Mucosa of descending colon (tissue), 3 donors: ENCODE results near the gene GOLGA6L25. TPM values are rescaled to one million over a fixed set of nuclear protein-coding genes. Genes with fewer than 3 reads are reported as not detected.
"Not testable (repeated sequence)": the region's sequence is repeated elsewhere in the genome, so short reads cannot be mapped to it uniquely, and the experiment has no call there.

ENCODE experiments used
- ATAC-seq: fragments of 200-7000 bp; cut with Tn5 transposase; one replicate; pipeline ENCODE4 v1.9.1; 2020; ENCODE audit warnings: mild to moderate bottlenecking, moderate library complexity
- DNase-seq, 3 donors: peaks; one replicate each; pipeline ENCODE4 v3.0.0-alpha.2; 2020
- H3K36me3 ChIP-seq: fragments of 200-600 bp; one replicate; pipeline ENCODE4 v1.8.0; 2021; ENCODE audit warnings: low read depth, mild to moderate bottlenecking
- H3K4me1 ChIP-seq: fragments of 200-600 bp; one replicate; pipeline ENCODE4 v1.8.0; 2021; ENCODE audit warnings: low read depth, mild to moderate bottlenecking
- H3K4me3 ChIP-seq: fragments of 200-600 bp; one replicate; pipeline ENCODE4 v1.8.0; 2021; ENCODE audit warnings: mild to moderate bottlenecking
- H3K9me3 ChIP-seq: fragments of 200-600 bp; one replicate; pipeline ENCODE4 v1.8.0; 2021; ENCODE audit warnings: mild to moderate bottlenecking
- intact Hi-C, 2 donors: fragments of 100-400 bp; cut with DNase I in 1 of 2; cut with micrococcal nuclease in 1 of 2; formaldehyde crosslinking; loops; one replicate each; pipeline versions ENCODE4 v1.11.0 to v1.11.1; 2022; cut with DNase I, micrococcal nuclease
- long read RNA-seq, 2 donors: library from polyadenylated mRNA; unstranded; transcript quantifications; one replicate each; pipeline ENCODE4 v2.0.0, GENCODE V29; 2019 to 2021
- total RNA-seq, 3 donors: library from RNA; stranded (reverse); fragmentation: NEBNext Ultra II Directional in 2 of 3; extraction: Animal tissue kit (Norgen Biotek cat#: 25700) in 2 of 3; gene quantifications; one replicate each; pipeline versions ENCODE4 v1.2.1 to v1.2.4, GENCODE V29; 2021 to 2023
- donor health status: DM: no; HTN: no; CAD: no; lungs with moderate emphysema.
- donor health status: DM: no; HTN: no; CAD: no.
- donor health status: DM: no; HTN: yes; CAD: no.

The GOLGA6L25 gene, protein sequence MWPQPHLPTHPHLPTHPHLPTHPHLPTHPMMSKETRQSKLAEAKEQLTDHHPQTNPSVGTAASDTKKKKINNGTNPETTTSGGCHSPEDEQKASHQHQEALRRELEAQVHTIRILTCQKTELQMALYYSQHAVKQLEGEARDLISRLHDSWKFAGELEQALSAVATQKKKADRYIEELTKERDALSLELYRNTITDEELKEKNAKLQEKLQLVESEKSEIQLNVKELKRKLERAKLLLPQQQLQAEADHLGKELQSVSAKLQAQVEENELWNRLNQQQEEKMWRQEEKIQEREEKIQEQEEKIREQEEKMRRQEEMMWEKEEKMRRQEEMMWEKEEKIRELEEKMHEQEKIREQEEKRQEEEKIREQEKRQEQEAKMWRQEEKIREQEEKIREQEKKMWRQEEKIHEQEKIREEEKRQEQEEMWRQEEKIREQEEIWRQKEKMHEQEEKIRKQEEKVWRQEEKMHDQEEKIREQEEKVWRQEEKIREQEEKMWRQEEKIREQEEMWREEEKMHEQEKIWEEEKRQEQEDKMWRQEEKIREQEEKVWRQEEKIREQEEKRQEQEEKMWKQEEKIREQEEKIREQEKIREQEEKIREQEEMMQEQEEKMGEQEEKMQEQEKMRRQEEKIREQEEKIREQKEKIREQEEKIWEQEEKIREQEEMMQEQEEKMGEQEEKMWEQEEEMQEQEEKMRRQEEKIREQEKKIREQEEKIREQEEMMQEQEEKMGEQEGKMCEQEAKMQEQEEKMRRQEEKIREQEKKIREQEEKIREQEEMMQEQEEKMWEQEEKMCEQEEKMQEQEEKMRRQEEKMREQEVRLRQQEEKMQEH
- not detected for total RNA-seq
- long read RNA-seq, donor 1, result 0 reads
- long read RNA-seq, donor 2, result 0 reads

DNA sequence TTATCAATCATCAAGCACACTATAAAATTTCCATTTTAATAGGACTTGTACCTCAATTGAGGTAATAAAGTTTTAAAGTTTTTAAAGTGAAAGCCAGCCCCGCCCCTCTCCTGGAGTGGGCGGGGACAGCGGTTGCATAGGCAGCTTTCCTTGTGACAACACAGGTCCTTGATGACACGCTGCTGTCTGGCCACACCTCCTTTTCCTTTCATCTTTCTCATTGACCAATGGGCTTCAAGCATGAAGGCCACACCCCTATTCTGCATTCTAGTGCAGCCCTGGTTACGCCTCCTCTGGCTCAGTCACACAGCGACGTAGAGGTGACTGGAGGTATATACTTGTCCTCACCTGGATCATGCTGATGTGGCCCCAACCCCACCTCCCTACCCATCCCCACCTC is at the start of gene GOLGA6L25:
Gene GOLGA6L25 (plus strand): TSS at position 301 of the 400 bp plus-strand sequence. CDS start 61 bp downstream, at position 362.
- ATAC-seq, intact Hi-C loops, H3K36me3 ChIP-seq, H3K9me3 ChIP-seq, H3K4me1 ChIP-seq, DNase-seq, H3K4me3 ChIP-seq: not testable (repeated sequence)

DNA sequence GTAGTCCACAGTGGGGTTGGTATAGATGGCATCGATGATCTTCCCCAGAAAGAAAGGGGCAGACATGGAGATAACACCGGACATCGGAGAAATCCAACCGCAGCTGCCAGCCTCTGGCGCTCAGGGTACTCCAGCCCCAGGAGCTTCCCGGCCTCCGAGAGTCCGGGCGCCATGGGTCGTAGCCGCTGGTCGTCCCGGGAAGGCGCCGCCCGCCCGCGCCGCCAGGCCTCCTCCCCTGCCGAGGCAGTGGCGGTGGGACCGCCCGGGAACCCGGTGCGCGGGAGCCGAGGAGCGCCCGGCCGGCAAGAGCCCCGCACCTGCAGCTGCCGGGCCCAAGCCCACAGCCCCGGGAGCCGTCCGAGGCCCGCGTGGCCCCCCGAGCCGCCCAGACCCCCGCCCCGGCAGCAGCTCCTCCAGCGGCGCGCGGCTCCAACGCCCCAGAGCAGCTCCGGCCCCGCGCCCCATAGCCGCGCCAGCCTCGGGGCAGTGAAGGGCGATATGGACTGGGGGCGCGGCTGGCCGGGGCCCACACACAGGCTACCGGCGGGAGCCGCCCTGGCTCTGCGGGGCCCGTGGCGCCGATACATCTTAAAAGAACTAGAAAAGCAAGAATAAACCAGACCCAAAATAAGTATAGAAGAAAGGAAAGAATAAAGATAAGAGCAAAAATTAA is 45.0 kb upstream of the GOLGA6L25 start:
- DNase-seq, intact Hi-C loops, H3K36me3 ChIP-seq, H3K4me1 ChIP-seq, H3K4me3 ChIP-seq, ATAC-seq, H3K9me3 ChIP-seq: not testable (repeated sequence)

DNA sequence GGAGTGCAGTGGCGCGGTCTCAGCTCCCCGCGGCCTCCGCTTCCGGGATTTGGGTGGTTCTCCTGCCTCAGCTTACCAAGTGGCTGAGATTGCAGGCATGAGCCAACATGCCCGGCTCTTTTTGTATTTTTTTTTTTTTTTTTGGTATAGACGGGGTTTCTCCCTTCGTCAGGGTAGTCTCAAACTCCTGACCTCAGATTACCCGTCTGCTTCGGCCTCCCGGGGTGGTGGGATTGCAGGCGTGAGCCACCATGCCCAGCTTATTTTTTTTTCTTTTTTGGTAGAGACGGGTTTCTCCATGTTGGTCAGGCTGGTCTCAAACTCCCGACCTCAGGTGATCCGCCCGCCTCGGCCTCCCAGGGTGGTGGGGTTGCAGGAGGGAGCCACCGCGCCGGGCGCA is 39.2 kb upstream of the GOLGA6L25 start:
- ATAC-seq, H3K4me3 ChIP-seq, H3K4me1 ChIP-seq, H3K9me3 ChIP-seq, intact Hi-C loops, H3K36me3 ChIP-seq: not testable (repeated sequence)
- peak in 1 of 3 donors; percentile 46 for DNase-seq

DNA sequence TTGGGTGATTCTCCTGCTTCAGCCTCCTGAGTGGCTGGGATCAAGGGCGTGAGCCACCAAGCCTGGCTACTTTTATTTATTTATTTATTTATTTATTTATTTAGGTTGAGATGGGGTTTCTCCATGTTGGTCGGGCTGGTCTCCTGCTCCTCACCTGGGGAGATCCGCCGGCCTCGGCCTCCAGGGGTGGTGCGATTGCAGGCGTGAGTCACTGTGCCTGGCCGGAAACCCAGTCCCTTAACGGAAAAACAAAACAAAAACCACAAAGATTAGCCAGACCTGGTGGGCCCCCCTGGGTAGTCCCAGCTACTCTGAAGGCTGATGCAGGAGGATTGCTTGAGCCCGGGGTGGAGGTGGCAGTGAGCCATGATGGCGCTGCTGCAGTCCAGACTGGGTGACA is 38.2 kb upstream of the GOLGA6L25 start:
- ATAC-seq, H3K36me3 ChIP-seq, H3K9me3 ChIP-seq, H3K4me1 ChIP-seq, intact Hi-C loops, DNase-seq, H3K4me3 ChIP-seq: not testable (repeated sequence)

DNA sequence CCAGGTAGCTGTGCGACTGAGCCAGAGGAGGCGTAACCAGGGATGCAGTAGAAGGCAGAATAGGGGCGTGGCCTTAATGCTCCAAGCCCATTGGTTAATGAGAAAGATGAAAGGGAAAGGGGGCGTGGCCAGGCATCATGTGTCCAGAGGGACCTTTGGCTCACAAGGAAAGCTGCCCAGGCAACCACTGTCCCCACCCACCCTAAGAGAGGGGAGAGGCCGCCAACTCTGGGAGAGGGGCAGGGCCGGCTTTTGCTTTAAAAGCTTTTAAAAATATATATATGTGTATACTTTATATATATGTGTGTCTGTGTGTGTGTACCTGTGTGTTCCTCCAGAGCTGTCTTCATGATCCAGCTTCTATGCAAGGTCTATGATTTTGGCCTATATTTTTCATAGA is 20.4 kb upstream of the GOLGA6L25 start, which contains the start of gene GOLGA8G:
Gene GOLGA8G (minus strand): TSS at position 18 of the 400 bp plus-strand sequence. CDS start 62 bp downstream, outside the sequence.
- ATAC-seq, DNase-seq, H3K9me3 ChIP-seq, H3K4me1 ChIP-seq, intact Hi-C loops, H3K36me3 ChIP-seq, H3K4me3 ChIP-seq: not testable (repeated sequence)

DNA sequence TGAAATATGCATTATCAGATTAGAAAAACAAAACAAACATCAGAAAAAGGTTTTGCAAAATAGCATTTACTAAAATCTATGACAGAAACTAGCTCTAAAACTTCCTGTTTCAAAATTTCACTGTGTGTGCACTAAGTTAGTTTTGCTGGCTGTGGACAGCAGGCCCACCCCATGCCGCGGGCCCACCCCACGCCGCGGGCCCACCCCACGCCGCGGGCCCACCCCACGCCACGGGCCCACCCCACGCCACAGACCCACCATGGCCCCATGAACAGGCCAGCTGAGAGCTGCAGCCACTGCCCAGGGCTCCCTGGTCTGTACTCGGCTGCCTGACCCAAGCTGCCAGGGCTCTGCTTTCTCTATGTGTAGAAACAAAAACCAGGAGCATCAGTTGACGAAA is 20.0 kb downstream of the GOLGA6L25 start:
- intact Hi-C loops, H3K4me3 ChIP-seq, H3K9me3 ChIP-seq, H3K36me3 ChIP-seq, H3K4me1 ChIP-seq, ATAC-seq: not testable (repeated sequence)
- peak in 1 of 3 donors; percentile 23 for DNase-seq

DNA sequence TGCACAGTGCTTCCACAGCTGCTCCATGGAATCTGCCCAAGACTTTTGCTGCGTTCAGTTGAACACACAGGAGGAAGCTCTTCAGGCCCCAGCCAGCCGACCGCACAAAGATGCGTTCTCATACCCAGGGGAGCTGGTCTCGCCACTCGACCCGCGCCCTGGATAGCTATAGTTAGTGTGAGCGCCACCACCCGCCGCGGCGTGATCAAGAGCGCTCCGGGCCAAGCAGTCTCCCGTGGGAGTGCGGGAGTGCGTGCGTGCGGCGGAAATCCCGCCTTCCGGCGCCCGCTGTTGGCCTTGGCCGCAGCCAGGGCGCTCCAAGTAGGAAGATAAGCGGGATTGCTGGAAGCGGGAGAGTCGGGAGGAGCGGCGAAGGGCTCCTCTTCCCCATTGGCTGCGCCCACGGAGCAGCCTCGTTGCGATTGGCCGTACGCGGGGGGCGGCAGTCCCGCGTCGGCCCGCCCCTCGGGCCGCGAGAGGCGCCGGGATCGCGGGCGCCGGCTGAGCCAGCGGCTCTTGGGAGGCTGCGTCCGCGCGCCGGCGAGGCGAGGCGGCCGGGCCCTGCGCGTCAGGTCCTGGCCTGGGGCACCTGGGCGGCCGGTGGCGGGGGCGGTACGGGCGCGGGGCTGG is 35.7 kb downstream of the GOLGA6L25 start:
- H3K4me1 ChIP-seq, H3K9me3 ChIP-seq, H3K4me3 ChIP-seq, intact Hi-C loops, DNase-seq, H3K36me3 ChIP-seq: not testable (repeated sequence)
- ATAC-seq, result peak; percentile 68

DNA sequence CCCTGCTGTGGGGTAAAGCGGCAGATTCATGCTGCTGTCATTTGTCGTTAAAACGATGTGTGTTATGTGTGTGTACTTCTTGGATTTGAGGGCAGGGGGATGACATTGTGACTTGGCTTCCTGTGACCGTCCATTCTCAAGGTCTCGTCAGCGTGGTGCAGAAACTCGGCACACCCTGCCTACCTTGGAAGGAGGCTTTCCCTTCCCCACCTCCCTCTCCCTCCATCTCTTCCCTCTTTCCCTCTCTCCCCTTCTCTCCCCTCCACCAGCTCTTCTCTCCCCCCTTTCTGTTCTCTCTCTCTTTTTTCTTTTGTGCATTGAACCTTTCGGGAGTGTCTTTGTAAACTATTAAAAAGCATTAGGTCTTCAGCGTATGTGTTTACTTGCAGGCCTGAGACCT is 36.4 kb downstream of the GOLGA6L25 start:
- DNase-seq, H3K9me3 ChIP-seq, ATAC-seq, H3K4me1 ChIP-seq, intact Hi-C loops, H3K4me3 ChIP-seq, H3K36me3 ChIP-seq: not testable (repeated sequence)

DNA sequence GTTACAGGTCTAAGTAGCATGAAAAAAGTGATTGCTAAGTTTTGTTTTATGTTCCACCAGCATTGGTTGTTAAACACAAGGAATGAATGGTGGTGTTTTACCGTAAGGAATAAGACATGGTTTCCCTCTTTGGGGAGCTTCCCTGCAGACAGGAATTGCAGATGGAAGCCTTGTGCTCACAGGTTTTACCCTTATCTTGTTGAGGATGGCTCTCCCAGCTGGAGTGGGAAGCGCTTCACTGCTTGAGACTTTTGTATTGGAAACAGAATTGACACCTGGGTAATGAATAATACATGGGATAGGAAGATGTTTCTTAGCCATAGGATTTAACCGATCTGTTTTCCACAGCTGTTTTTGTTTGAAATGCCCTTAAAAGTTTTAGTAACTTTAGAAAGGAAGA is 39.0 kb downstream of the GOLGA6L25 start:
- H3K4me1 ChIP-seq, intact Hi-C loops, H3K4me3 ChIP-seq, ATAC-seq, DNase-seq, H3K36me3 ChIP-seq, H3K9me3 ChIP-seq: not testable (repeated sequence)

DNA sequence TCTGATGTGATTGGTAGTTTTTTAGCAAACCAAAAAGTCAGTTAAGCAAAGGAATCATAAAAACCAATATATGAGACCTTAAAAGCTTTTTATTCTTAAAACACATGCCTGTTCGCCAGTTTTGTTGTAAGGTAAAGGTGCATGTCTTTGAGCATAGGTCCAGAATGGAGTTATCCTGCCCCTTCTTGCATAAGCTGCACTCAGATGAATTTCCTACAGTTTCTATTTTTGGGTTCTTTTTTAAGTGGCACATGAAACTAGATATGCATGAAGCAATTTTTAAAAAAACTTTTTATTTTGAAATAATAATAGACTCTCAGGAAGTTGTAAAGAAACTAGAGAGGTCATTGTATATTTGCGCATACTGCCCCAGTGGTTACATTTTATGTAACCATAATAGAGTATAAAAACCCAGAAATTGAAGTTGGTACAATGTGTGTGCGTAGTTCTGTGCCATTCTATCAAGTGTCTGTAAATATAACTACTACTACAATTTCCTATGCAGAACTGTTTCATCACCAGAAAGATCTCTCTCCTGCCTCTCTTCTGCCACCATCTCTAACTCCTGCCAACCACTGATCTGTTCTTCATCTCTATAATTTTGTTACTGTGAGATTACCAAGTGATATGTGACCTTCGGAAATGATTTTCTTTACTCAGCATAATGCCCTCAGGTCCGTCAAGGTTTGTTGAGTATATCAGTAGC is 40.2 kb downstream of the GOLGA6L25 start:
- intact Hi-C loops, DNase-seq, H3K4me3 ChIP-seq, ATAC-seq, H3K36me3 ChIP-seq, H3K9me3 ChIP-seq, H3K4me1 ChIP-seq: not testable (repeated sequence)

DNA sequence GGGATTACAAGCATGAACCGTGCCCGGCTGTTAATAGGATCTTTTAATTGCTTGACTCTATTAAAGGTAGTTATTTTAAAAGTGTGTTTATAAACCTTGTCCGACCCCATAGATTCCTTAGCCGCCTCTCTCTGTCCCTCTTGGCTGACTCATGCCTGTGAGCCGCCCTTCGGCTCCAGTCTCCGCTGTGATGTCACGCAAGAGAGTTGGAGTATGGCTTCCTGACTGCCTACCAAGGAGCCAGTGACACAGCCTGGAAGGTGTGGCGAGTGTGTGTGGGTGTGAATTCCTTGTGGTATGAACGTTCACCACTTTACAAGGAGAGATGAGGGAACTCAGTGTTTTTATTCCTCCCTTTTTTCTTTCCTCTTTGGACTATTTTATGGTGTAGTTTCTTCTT is 44.1 kb downstream of the GOLGA6L25 start:
- not testable (repeated sequence) for ATAC-seq

DNA sequence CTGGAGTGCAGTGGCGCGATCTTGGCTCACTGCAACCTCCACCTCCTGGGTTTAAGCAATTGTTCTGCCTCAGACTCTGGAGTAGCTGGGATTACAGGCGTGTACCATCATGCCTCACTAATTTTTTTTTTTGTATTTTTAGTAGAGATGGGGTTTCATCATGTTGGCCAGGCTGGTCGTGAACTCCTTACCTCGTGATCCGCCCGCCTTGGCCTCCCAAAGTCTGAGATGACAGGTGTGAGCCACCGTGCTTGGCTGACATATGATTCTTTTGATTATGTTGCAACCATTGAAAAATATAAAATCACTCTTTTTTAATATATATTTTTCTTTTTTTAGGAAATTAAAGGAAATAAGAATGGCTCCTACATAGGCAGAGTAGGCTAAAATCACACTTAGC is 44.8 kb downstream of the GOLGA6L25 start:
- H3K9me3 ChIP-seq, H3K36me3 ChIP-seq, ATAC-seq, intact Hi-C loops, H3K4me3 ChIP-seq, DNase-seq, H3K4me1 ChIP-seq: not testable (repeated sequence)

More for the DNA sequence above, 44.1 kb downstream of the GOLGA6L25 start:
- H3K9me3 ChIP-seq, H3K4me3 ChIP-seq, H3K36me3 ChIP-seq, H3K4me1 ChIP-seq, DNase-seq, intact Hi-C loops: not testable (repeated sequence)

DNA sequence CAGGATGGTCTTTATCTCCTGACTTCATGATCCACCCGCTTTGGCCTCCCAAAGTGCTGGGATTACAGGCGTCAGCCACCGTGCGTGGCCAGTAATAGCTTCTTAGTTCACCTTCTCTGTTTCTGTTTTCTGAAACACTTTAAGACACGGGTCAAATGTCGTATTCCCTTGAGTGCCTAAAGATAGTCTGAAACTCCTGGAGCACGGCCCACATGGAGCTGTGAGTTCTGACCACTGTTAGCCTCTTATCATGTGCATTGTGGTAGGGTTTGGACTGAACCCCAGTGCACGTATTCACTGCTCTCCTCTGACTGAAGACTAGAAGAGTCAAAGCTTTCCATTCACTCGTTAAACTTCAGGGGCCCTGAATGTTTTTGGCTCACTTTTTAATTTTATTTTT is 48.8 kb downstream of the GOLGA6L25 start:
- H3K4me1 ChIP-seq, H3K36me3 ChIP-seq, intact Hi-C loops, H3K9me3 ChIP-seq, DNase-seq, H3K4me3 ChIP-seq, ATAC-seq: not testable (repeated sequence)
